HG02938 (cell line): ENCODE results near the gene GALNT2.

Experiments used
- ATAC-seq: cut with Tn5 transposase; IDR thresholded peaks from one replicate; pipeline ENCODE4 v1.9.1; 2021; ENCODE audit warnings: mild to moderate bottlenecking, moderate library complexity; ENCODE audit not compliant: unreplicated experiment

GALNT2 gene

GRCh38 chr1:230176326-230176725 is 109.3 kb downstream of the GALNT2 start:
- no peak for ATAC-seq

DNA sequence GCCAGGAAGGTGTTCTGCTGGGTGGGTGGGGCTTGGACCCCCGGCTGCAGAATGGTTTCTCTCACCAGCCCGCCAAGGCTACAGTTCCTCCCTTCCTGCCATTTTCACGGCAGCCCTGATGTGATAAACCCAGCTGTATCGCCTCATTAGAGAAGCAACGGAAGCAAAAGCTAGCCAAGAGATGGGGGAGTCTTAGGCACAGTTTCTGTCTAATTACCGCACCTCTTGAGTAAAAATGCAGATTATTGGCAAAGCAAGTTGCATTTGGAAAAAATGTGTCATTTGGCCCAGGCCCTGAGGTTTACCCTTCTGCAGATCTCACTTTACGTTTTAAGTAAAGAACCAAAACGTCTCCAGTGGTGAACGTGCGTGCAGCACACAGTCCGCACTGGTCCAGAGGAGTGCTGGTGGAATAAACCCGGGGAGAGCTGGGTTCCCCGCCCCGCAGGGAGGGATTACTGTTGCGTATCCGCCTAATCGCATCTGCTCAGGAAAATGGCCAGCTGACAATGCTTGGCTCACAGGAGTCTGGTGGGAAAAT is 109.9 kb downstream of the GALNT2 start:
- no peak for ATAC-seq

- no peak for ATAC-seq
These were observed 112.2 kb downstream of the GALNT2 start for GRCh38 chr1:230179249-230179648.

- no peak for ATAC-seq
These were observed 118.3 kb downstream of the GALNT2 start for GRCh38 chr1:230185076-230186001.

GRCh38 chr1:230186003-230186863 is 119.2 kb downstream of the GALNT2 start:
- no peak for ATAC-seq

- no peak for ATAC-seq
These were observed 119.8 kb downstream of the GALNT2 start for GRCh38 chr1:230186874-230187273.

GRCh38 chr1:230187290-230187689 is 120.3 kb downstream of the GALNT2 start:
- no peak for ATAC-seq

DNA sequence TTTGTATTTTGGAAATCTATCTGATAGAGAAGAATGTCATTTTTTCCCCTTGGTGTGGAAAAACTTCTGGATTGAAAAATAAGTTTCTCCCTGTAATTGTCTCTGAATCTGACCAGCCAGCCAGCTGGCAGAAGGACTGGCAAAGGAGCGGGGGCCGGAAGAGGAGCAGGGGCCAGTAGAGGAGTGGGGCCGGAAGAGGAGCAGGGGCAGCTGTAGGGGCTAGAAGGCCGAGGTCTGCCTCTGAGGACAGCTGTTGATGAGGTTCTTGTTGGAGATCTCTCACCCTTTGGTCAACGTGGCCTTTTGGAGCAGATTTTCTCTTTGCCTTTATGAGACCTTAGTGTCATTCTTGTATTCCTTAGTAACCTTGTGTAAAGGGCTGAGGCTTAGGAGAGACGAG is 121.8 kb downstream of the GALNT2 start:
- no peak for ATAC-seq

DNA sequence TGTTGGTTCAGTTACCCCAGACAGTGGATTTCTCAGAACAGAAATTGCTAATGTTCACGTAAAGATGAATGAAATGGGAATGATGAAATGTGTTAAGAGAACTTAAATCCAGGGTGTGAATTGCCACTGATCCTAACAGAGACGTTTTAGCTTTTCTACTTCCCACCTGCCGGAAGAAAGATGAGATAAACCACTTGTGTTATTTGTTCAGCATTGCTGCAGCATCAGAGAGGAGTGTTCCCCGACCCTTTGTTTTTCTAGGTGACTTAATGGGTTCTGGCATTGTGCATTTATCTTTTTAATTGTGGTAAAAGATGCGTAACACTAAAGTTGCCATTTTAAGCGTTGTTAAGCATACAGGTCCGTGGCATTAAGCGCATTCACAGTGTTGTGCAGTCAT is 122.3 kb downstream of the GALNT2 start:
- ATAC-seq: no peak

- ATAC-seq: no peak
These were observed 122.8 kb downstream of the GALNT2 start for GRCh38 chr1:230189824-230190223.

DNA sequence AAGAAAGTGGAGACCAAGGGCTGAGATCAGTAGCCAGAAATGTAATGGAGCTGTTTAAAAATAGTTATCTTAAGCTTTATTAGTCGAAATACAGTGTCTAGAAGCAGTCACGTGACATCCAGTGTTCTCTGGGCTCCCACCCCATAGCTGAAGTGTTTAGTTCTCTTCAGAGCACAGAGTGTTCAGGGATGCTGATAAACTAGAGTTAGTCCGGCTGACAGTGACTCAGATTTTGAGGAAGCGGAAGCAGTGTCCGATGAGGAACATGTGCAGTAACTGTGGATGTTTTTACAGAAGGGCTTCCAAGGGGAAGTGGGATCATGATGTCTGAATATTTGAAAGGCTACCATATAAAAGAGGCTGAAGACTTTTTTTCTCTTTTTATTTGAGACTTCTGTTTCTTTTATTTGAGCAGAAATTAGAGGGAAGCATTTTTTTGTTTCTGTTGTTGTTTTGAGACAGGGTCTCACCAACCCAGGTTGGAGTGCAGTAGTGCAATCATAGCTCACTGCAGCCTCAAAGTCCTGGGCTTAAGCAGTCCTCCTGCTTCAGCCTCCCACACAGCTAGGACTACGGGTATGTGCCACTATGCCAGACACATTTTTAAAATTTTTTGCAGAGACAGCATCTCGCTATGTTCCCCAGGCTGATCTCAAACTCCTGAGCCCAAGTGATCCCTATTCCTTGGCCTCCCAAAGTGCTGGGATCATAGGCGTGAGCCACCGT is 124.2 kb downstream of the GALNT2 start:
- ATAC-seq: no peak

DNA sequence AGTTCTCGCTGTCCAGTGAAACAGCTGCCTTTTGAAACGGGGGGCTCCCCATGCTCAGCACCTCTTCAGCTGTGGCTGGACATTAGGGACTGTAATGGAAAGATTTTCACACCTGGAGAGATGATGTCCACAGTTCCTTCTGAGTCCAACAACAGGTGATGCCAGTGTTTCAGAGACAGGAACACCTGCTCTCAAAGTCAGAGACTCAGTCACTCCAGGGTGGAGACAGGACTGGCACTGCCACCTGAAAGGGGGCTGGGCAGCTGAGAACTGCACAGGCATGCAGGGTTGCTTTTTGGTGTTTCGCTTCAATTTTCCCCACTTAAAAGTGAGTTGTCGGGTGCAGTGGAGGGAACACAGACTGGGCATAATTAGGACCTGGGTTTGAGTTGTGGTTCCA is 124.8 kb downstream of the GALNT2 start:
- no peak for ATAC-seq

DNA sequence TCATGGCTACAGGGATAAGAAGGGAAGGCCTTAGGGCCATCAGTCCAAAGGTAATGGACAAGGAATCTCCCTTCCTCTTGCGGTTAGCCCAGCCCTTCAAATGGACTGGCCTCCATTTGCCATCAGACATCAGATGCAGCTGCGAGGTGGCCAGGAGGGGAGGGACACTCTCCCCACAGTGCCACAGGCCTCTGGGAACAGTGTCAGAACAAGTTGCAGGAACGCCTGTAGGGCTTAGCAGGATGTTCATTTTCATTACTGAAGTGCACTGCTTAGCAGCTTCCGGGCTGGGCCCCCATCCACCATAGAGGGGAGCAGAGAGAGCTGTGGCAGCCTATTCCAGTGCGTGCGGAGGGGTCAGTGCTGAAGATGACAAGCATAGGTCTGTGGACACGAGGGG is 127.5 kb downstream of the GALNT2 start:
- no peak for ATAC-seq

- ATAC-seq: no peak
These were observed 128.2 kb downstream of the GALNT2 start for GRCh38 chr1:230195199-230195598.

GRCh38 chr1:230196077-230196476 is 129.0 kb downstream of the GALNT2 start:
- no peak for ATAC-seq

- no peak for ATAC-seq
These were observed 130.9 kb downstream of the GALNT2 start for GRCh38 chr1:230197644-230198567.

DNA sequence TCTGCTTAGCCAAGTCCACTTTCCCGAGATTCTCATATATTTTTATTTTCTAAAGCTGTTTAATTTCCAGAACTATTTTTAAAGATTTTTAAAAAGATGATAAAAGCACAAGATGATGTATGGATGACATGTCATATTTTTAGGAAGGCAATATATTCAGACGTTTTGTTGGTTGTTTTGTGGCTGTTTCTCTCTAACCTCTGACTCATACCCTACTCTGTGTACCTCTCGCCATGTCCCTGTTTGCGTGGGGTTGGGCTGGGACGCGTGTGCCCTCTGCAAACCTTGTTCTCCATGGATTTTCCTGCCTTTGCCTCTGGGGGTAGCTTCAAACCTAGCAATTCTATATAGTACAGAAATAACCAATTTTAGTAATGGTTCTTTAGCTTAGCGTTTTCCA is 132.0 kb downstream of the GALNT2 start:
- no peak for ATAC-seq

DNA sequence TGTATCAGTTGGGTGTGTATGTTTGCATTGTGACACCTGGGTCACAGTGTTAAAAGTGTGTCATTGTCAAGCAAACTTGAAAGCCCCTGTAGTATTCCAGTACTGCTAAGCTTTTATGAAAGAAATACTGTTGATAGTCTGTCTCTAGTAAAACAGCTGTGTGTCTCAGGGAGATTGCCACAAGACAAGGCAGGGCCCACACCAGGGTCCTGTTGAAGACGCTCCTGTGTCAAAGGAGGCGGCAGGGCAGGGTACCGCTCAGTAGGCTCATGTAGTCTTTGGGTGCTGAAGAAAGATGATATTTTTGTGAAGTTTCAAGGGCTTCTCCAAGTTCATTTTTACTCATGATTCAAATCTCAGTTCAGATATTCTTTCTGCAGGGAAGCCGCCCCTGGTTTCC is 132.5 kb downstream of the GALNT2 start:
- no peak for ATAC-seq

DNA sequence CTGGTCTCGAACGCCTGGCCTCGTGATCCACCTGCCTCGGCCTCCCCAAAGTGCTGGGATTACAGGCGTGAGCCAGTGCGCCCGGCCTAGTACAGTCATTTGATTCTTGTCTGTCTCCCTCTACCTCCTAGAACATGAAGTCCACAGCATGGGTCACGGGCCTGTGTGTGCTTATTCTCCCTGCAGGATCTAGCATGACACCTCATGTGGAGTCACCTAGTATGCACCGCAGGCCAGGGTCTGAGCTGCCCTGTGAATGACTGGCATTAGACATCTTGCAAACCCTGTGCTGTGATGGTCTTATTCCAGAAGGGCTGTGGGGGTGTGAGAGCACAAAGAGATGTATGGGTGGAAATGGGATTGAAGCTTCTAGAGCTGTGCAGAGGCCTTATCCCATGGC is 133.2 kb downstream of the GALNT2 start:
- no peak for ATAC-seq

DNA sequence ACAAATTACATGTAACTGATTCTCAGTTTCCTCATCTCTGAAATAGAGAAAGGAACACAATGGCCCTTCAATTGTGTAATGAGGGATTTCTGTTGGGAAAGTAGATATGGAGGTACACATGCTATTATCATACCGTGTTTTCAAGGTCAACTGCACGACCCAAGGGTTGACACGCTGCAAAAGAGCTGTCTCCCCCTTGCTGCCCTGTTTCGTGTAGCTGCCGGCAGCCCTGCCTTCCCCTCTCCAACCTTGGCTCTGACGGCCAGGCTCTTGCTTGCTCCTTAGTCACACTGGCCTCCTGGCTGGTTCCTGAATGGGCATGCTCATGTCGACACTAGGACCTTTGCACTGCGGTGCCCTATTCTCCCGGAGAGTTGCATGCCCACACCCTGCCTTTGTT is 134.4 kb downstream of the GALNT2 start:
- ATAC-seq: no peak
